Measurements from ENCODE around the gene CD99.

CD99 gene

GRCh38 chrX:2698604-2699003 is 7.5 kb downstream of the CD99 start:
- no peaks in the 10 kb centered on the region for H3K79me2 ChIP-seq (ENCODE audit: low read length)
- no peak overlapping the region for H3K4me3 ChIP-seq (ENCODE audit: low read length)
- no peaks in the 10 kb centered on the region for H3K9me2 ChIP-seq (replicated peaks; ENCODE audit: insufficient read depth, low read length)
- no peaks in the 10 kb centered on the region for H4K20me1 ChIP-seq (ENCODE audit: insufficient read depth, low read length)
- H3F3A ChIP-seq (ENCODE audit: insufficient read depth, low read length): no peaks in the 10 kb centered on the region
- no peaks in the 10 kb centered on the region for H3K4me1 ChIP-seq (ENCODE audit: low read length)
- no peak for DNase-seq
- TF ChIP-seq EZH2 (optimal IDR thresholded peaks at IDR 0.05; ENCODE audit: low read depth, low read length) (no peak), EZH2phosphoT487 (IDR thresholded peaks at IDR 0.05; ENCODE audit: low read length) (no peak), CTCF (IDR thresholded peaks at IDR 0.05; ENCODE audit: low read length) (no peak)
- no peak overlapping the region for H3K4me2 ChIP-seq (ENCODE audit: low read depth, low read length)
- no peaks in the 10 kb centered on the region for H3K36me3 ChIP-seq (replicated peaks; ENCODE audit: insufficient read depth, low read length)
- H3K27ac ChIP-seq (ENCODE audit: low read length): no peak overlapping the region
- no peak overlapping the region for H3K9ac ChIP-seq (ENCODE audit: low read length)
- no peak overlapping the region for H2AFZ ChIP-seq (ENCODE audit: low read length)
- H3K27me3 ChIP-seq (replicated peaks; ENCODE audit: insufficient read depth, low read length): no peaks in the 10 kb centered on the region
- H3K9me3 ChIP-seq (replicated peaks; ENCODE audit: insufficient read depth, low read length): no peaks in the 10 kb centered on the region

- H4K20me1 ChIP-seq (ENCODE audit: insufficient read depth, low read length): no peaks in the 10 kb centered on the region
- H3K9ac ChIP-seq (ENCODE audit: low read length): no peak overlapping the region
- no peak for DNase-seq
- no peaks in the 10 kb centered on the region for H3K27me3 ChIP-seq (replicated peaks; ENCODE audit: insufficient read depth, low read length)
- H3F3A ChIP-seq (ENCODE audit: insufficient read depth, low read length): no peaks in the 10 kb centered on the region
- H3K27ac ChIP-seq (ENCODE audit: low read length): no peak overlapping the region
- no peaks in the 10 kb centered on the region for H3K79me2 ChIP-seq (ENCODE audit: low read length)
- no peaks in the 10 kb centered on the region for H3K4me1 ChIP-seq (ENCODE audit: low read length)
- TF ChIP-seq EZH2phosphoT487 (IDR thresholded peaks at IDR 0.05; ENCODE audit: low read length) (no peak), CTCF (IDR thresholded peaks at IDR 0.05; ENCODE audit: low read length) (no peak), EZH2 (optimal IDR thresholded peaks at IDR 0.05; ENCODE audit: low read depth, low read length) (no peak)
- no peaks in the 10 kb centered on the region for H3K36me3 ChIP-seq (replicated peaks; ENCODE audit: insufficient read depth, low read length)
- no peaks in the 10 kb centered on the region for H3K9me3 ChIP-seq (replicated peaks; ENCODE audit: insufficient read depth, low read length)
- no peak overlapping the region for H3K4me2 ChIP-seq (ENCODE audit: low read depth, low read length)
- no peaks in the 10 kb centered on the region for H3K9me2 ChIP-seq (replicated peaks; ENCODE audit: insufficient read depth, low read length)
- no peak overlapping the region for H3K4me3 ChIP-seq (ENCODE audit: low read length)
- no peak overlapping the region for H2AFZ ChIP-seq (ENCODE audit: low read length)
Measured at GRCh38 chrX:2699959-2700358, 8.9 kb downstream of the CD99 start.

DNA sequence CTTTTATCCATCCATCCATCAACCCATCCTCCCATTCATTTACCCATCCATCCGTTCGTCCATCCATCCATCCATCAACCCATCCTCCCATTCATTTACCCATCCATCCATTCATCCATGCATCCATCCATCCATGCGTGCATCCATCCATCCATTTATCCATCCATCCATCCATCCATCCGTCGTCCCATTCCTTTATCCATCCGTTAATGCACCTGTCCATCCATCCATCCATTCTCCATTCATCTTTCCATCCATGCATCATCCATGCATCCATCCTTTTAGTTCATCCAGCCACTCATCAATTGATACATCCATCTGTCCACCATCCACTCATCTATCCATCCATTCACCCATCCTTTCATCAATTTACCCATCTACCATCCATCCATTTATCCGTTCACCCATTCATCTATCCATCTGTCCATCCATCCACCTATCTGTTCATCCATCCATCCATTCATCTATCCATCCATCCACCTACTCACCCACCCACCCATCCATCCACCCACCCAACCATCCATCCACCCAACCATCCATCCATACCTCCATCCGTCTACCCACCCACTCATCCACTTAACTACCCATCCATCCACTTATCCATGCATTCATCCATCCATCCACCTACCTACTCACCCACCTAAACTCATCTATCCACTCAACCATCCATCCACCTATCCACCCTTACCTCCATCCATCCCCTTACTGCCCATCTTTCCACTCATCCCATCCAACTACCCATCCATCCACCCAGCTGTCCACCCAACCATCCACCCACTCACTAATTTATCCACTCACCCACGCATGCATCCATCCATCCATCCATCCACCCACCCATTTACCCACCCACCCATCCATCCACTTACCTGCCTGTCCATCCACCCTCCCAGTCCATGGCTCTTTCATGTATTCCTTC is 9.6 kb downstream of the CD99 start:
- Histone ChIP-seq H3K36me3 (replicated peaks; ENCODE audit: insufficient read depth, low read length) (no peaks in the 10 kb centered on the region), H3K9me3 (replicated peaks; ENCODE audit: insufficient read depth, low read length) (no peaks in the 10 kb centered on the region), H3K4me1 (ENCODE audit: low read length) (no peaks in the 10 kb centered on the region), H3K79me2 (ENCODE audit: low read length) (no peaks in the 10 kb centered on the region), H3F3A (ENCODE audit: insufficient read depth, low read length) (no peaks in the 10 kb centered on the region), H4K20me1 (ENCODE audit: insufficient read depth, low read length) (no peaks in the 10 kb centered on the region), H3K4me2 (ENCODE audit: low read depth, low read length) (no peak overlapping the region), H3K9ac (ENCODE audit: low read length) (no peak overlapping the region), H3K27ac (ENCODE audit: low read length) (no peak overlapping the region), H3K4me3 (ENCODE audit: low read length) (no peak overlapping the region), H3K27me3 (replicated peaks; ENCODE audit: insufficient read depth, low read length) (no peaks in the 10 kb centered on the region), H3K9me2 (replicated peaks; ENCODE audit: insufficient read depth, low read length) (no peaks in the 10 kb centered on the region), H2AFZ (ENCODE audit: low read length) (no peak overlapping the region)
- no peak for DNase-seq
- TF ChIP-seq EZH2 (optimal IDR thresholded peaks at IDR 0.05; ENCODE audit: low read depth, low read length) (no peak), EZH2phosphoT487 (IDR thresholded peaks at IDR 0.05; ENCODE audit: low read length) (no peak), CTCF (IDR thresholded peaks at IDR 0.05; ENCODE audit: low read length) (no peak)

Measured in MM.1S (cell line).